ENCODE data around the gene CCDC24. TPM values are rescaled to one million over a fixed set of nuclear protein-coding genes. Genes with fewer than 3 reads are reported as not detected.

CCDC24 gene
- total RNA-seq, 4 donors from 2014 or later = 1.6 to 6.1 (median 2.7) TPM

DNA sequence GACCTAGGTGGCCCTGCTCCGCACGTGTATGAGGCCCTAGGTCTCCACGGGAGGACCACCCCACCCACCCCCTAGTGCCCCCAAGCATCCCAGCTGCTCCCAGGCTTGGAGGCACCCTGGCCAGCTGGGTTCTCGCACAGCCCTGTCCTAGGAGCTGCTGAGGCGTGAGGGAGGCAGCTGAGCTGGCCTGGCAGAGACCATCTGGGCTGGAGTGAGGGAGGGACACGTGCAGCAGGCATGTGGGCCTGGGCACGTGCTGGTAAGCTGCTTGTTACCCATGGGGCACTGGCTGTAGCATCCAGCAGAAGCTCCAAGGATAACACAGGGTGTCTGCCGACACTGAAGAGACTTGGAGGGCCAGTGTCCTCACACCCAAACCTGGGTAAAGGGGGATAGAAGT is 29.8 kb downstream of the CCDC24 start:
- intact Hi-C loops (cut with DNase I; ENCODE audit: low total_unique reads) = no loop called here
- TF ChIP-seq POLR2A (IDR thresholded peaks at IDR 0.05) = no peak
- TF ChIP-seq, protein P1, sequence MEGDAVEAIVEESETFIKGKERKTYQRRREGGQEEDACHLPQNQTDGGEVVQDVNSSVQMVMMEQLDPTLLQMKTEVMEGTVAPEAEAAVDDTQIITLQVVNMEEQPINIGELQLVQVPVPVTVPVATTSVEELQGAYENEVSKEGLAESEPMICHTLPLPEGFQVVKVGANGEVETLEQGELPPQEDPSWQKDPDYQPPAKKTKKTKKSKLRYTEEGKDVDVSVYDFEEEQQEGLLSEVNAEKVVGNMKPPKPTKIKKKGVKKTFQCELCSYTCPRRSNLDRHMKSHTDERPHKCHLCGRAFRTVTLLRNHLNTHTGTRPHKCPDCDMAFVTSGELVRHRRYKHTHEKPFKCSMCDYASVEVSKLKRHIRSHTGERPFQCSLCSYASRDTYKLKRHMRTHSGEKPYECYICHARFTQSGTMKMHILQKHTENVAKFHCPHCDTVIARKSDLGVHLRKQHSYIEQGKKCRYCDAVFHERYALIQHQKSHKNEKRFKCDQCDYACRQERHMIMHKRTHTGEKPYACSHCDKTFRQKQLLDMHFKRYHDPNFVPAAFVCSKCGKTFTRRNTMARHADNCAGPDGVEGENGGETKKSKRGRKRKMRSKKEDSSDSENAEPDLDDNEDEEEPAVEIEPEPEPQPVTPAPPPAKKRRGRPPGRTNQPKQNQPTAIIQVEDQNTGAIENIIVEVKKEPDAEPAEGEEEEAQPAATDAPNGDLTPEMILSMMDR (IDR thresholded peaks at IDR 0.05) = no peak
- 69 to 71% methylated on average over 8 of the region's 8 CpGs for WGBS, 2 donors
- no peak for DNase-seq (ENCODE audit: low spot score in 2 of 2)
- H3K4me3 ChIP-seq (ENCODE audit: low read depth, poor library complexity, severe bottlenecking) = no peak overlapping the region

- no peak for DNase-seq (ENCODE audit: low spot score in 2 of 2)
- intact Hi-C loops (cut with DNase I; ENCODE audit: low total_unique reads) = no loop called here
- H3K4me3 ChIP-seq (ENCODE audit: low read depth, poor library complexity, severe bottlenecking) = no peak overlapping the region
- TF ChIP-seq, protein P1 (IDR thresholded peaks at IDR 0.05) = no peak
- no peak for TF ChIP-seq POLR2A (IDR thresholded peaks at IDR 0.05)
- WGBS, 2 donors = 78 to 87% methylated on average over 9 to 10 of the region's 10 CpGs
These were observed 30.4 kb downstream of the CCDC24 start for GRCh38 chr1:44021581-44022321.

DNA sequence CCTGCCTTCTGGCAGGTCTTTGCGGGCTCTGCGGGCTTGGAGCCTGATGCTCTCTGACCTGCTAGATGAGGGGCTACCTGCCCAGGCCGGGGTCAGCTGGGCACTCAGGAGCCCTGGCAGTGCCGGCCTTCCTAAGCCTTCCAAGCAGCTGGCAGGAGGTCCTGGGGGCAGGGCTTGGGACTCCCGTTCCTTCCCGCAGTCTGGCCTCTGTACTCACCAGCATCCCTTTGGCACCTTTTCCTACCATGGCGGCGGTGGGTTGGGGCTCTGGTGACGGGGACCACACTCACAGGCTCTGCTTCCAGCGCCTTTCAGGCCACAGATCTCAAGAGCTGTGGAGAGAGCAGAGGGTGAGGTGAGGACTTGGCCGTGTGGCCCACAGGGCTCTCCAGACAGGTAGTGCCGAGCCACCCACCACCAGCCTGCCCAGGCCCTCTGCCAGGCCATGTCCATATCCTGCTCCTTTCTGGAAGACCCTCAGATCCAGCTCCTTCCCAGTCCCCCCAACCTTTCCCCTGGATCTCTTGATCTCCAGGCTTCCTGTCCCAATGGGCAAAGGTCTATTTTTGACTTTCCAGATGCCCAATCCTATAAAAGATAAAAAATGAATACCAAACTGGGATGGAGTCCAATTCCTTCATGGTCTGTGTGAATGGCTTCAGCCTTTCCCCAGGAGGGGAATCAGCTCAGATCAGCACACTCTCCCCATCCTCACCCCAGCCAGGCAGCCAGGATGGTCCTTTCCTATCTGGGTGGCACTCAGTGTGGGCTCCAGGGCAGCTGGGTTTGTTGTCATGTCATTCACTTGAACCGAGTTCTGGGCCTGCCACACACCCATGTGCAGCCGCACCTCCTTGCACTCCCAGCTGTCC is 32.9 kb downstream of the CCDC24 start:
- no peak for DNase-seq (ENCODE audit: low spot score in 2 of 2)
- intact Hi-C loops (cut with DNase I; ENCODE audit: low total_unique reads) = no loop called here
- TF ChIP-seq POLR2A (IDR thresholded peaks at IDR 0.05) = no peak
- TF ChIP-seq, protein P1 (IDR thresholded peaks at IDR 0.05) = no peak

DNA sequence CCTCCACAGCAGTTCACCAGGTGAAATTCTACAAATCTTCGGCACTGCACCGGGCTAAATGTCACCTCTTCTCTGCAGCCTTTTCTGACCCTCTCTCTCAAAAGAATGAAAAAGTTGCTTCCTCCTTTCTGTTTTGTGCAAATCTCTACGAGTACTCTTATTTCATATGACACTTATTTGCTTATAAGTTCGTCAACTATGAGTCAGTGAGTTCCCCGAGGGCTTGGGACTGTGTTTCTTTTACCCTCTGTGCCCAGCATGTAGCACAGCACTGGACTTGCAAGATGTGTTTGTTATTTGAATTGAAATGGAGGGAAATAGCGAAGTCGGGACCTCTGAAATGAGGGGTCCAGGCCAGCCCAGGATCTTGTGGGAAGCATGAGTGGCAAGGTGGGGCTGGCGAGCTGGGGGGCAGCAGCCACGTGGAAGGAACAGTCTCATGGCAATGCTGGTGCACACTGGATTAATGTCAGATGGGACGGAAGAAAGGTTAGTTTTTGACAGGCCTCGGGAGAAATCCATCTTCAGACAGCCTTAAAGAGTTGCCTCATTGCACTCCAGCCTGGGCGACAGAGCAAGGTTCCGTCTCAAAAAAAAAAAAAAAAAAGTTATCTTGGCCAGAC is 33.6 kb downstream of the CCDC24 start:
- no peak for TF ChIP-seq POLR2A (IDR thresholded peaks at IDR 0.05)
- TF ChIP-seq, protein P1 (IDR thresholded peaks at IDR 0.05) = no peak
- intact Hi-C loops (cut with DNase I; ENCODE audit: low total_unique reads) = no loop called here
- no peak for DNase-seq (ENCODE audit: low spot score in 2 of 2)
- H3K4me3 ChIP-seq (ENCODE audit: low read depth, poor library complexity, severe bottlenecking) = no peak overlapping the region
- WGBS, 2 donors = 71 to 79% methylated on average over 13 of the region's 13 CpGs

More for the DNA sequence above, 32.9 kb downstream of the CCDC24 start:
- 87% methylated on average over 13 to 14 of the region's 14 CpGs for WGBS, 2 donors
- H3K4me3 ChIP-seq (ENCODE audit: low read depth, poor library complexity, severe bottlenecking) = no peak overlapping the region

DNA sequence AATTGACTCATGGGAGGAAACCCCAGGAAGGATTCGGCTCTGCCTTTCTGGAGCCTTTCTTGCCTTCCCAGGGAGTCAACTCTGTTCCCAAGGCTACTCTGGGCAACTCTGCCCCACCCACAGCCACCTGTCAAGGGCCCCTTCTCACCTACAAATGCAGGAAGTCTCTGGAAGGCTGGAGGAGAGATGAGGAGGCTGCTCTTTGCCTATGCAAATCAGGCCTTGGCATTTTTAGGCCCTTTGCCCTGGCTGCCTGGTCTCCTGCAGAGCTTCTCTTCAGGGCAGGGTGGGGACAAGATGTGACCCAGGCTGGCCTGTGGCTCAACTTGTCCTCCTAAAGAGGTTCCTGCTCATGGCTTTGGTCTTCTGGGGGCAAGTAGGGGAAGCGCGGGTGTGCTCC is 34.4 kb downstream of the CCDC24 start:
- TF ChIP-seq, protein P1 (IDR thresholded peaks at IDR 0.05) = no peak
- TF ChIP-seq POLR2A (IDR thresholded peaks at IDR 0.05) = no peak
- no peak overlapping the region for H3K4me3 ChIP-seq (ENCODE audit: low read depth, poor library complexity, severe bottlenecking)
- WGBS, 2 donors = 66 to 77% methylated on average over 3 of the region's 3 CpGs
- intact Hi-C loops (cut with DNase I; ENCODE audit: low total_unique reads) = no loop called here
- DNase-seq (ENCODE audit: low spot score in 2 of 2) = no peak
